ENCODE data around the gene SERPINA4.

The SERPINA4 gene

GRCh38 chr14:94582851-94583250 is 21.6 kb downstream of the SERPINA4 start:
- Histone ChIP-seq H3K4me3 (ENCODE audit: low read length) (no peak overlapping the region), H3K36me3 (ENCODE audit: control insufficient read depth, insufficient read depth, low read length, severe bottlenecking) (no peaks in the 10 kb centered on the region), H3K9ac (ENCODE audit: low read length) (no peak overlapping the region), H3K4me1 (ENCODE audit: control insufficient read depth, insufficient read depth, low read length) (peaks cover 25% of the 10 kb centered on the region), H3K9me3 (ENCODE audit: control insufficient read depth, low read length) (no peaks in the 10 kb centered on the region), H3K27me3 (replicated peaks; ENCODE audit: control insufficient read depth, insufficient read depth, low read length) (peaks cover 12% of the 10 kb centered on the region)
- no peak for DNase-seq (ENCODE audit: low read depth)

GRCh38 chr14:94583557-94583956 is 22.3 kb downstream of the SERPINA4 start:
- Histone ChIP-seq H3K9me3 (ENCODE audit: control insufficient read depth, low read length) (no peaks in the 10 kb centered on the region), H3K27me3 (replicated peaks; ENCODE audit: control insufficient read depth, insufficient read depth, low read length) (peaks cover 14% of the 10 kb centered on the region), H3K4me1 (ENCODE audit: control insufficient read depth, insufficient read depth, low read length) (peaks cover 25% of the 10 kb centered on the region), H3K4me3 (ENCODE audit: low read length) (no peak overlapping the region), H3K36me3 (ENCODE audit: control insufficient read depth, insufficient read depth, low read length, severe bottlenecking) (no peaks in the 10 kb centered on the region), H3K9ac (ENCODE audit: low read length) (no peak overlapping the region)
- no peak for DNase-seq (ENCODE audit: low read depth)

- no peaks in the 10 kb centered on the region for H3K36me3 ChIP-seq (ENCODE audit: control insufficient read depth, insufficient read depth, low read length, severe bottlenecking)
- peaks cover 25% of the 10 kb centered on the region for H3K4me1 ChIP-seq (ENCODE audit: control insufficient read depth, insufficient read depth, low read length)
- no peak overlapping the region for H3K4me3 ChIP-seq (ENCODE audit: low read length)
- H3K27me3 ChIP-seq (replicated peaks; ENCODE audit: control insufficient read depth, insufficient read depth, low read length): peaks cover 20% of the 10 kb centered on the region
- no peak overlapping the region for H3K9ac ChIP-seq (ENCODE audit: low read length)
- no peak for DNase-seq (ENCODE audit: low read depth)
- no peaks in the 10 kb centered on the region for H3K9me3 ChIP-seq (ENCODE audit: control insufficient read depth, low read length)
Measured at GRCh38 chr14:94584591-94585280, 23.5 kb downstream of the SERPINA4 start.

GRCh38 chr14:94586635-94587034 is 25.4 kb downstream of the SERPINA4 start:
- Histone ChIP-seq H3K27me3 (replicated peaks; ENCODE audit: control insufficient read depth, insufficient read depth, low read length) (peaks cover 20% of the 10 kb centered on the region), H3K9ac (ENCODE audit: low read length) (no peak overlapping the region), H3K4me3 (ENCODE audit: low read length) (no peak overlapping the region), H3K9me3 (ENCODE audit: control insufficient read depth, low read length) (no peaks in the 10 kb centered on the region), H3K4me1 (ENCODE audit: control insufficient read depth, insufficient read depth, low read length) (peaks cover 11% of the 10 kb centered on the region), H3K36me3 (ENCODE audit: control insufficient read depth, insufficient read depth, low read length, severe bottlenecking) (no peaks in the 10 kb centered on the region)
- DNase-seq (ENCODE audit: low read depth): no peak

- Histone ChIP-seq H3K4me1 (ENCODE audit: control insufficient read depth, insufficient read depth, low read length) (peaks cover 3% of the 10 kb centered on the region), H3K9me3 (ENCODE audit: control insufficient read depth, low read length) (no peaks in the 10 kb centered on the region), H3K36me3 (ENCODE audit: control insufficient read depth, insufficient read depth, low read length, severe bottlenecking) (no peaks in the 10 kb centered on the region), H3K9ac (ENCODE audit: low read length) (no peak overlapping the region), H3K4me3 (ENCODE audit: low read length) (no peak overlapping the region), H3K27me3 (replicated peaks; ENCODE audit: control insufficient read depth, insufficient read depth, low read length) (peaks cover 20% of the 10 kb centered on the region)
- no peak for DNase-seq (ENCODE audit: low read depth)
Measured at GRCh38 chr14:94588311-94588710, 27.1 kb downstream of the SERPINA4 start.

DNA sequence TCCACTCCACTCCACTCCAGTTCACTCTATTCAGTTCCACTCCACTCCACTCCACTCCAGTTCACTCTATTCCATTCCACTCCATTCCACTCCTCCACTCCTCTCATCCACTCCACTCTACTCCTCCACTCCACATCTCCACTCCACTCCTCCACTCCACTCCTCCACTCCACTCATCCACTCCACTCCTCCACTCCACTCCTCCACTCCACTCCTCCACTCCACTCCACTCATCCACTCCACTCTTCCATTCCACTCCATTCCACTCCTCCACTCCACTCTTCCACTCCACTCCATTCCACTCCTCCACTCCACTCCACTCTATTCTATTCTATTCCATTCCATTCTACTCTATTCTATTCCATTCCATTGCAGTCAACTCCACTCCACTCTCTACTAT is 29.8 kb downstream of the SERPINA4 start:
- Histone ChIP-seq H3K36me3 (ENCODE audit: control insufficient read depth, insufficient read depth, low read length, severe bottlenecking) (no peaks in the 10 kb centered on the region), H3K4me1 (ENCODE audit: control insufficient read depth, insufficient read depth, low read length) (peaks cover 11% of the 10 kb centered on the region), H3K4me3 (ENCODE audit: low read length) (no peak overlapping the region), H3K9me3 (ENCODE audit: control insufficient read depth, low read length) (no peaks in the 10 kb centered on the region), H3K9ac (ENCODE audit: low read length) (no peak overlapping the region), H3K27me3 (replicated peaks; ENCODE audit: control insufficient read depth, insufficient read depth, low read length) (peaks cover 20% of the 10 kb centered on the region)
- DNase-seq (ENCODE audit: low read depth): no peak

DNA sequence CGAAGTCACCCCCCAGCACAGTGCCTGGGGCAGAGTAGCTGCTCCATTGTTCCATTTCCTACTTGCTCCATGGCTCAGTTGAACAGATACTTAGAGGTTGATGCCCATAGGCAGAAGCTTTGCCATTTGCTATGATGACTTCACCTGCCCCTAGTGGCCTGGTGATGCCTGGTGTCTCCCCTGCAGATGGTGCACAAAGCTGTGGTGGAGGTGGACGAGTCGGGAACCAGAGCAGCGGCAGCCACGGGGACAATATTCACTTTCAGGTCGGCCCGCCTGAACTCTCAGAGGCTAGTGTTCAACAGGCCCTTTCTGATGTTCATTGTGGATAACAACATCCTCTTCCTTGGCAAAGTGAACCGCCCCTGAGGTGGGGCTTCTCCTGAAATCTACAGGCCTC is 30.6 kb downstream of the SERPINA4 start:
- Histone ChIP-seq H3K36me3 (ENCODE audit: control insufficient read depth, insufficient read depth, low read length, severe bottlenecking) (no peaks in the 10 kb centered on the region), H3K9me3 (ENCODE audit: control insufficient read depth, low read length) (no peaks in the 10 kb centered on the region), H3K27me3 (replicated peaks; ENCODE audit: control insufficient read depth, insufficient read depth, low read length) (peaks cover 20% of the 10 kb centered on the region), H3K9ac (ENCODE audit: low read length) (no peak overlapping the region), H3K4me3 (ENCODE audit: low read length) (no peak overlapping the region), H3K4me1 (ENCODE audit: control insufficient read depth, insufficient read depth, low read length) (peaks cover 11% of the 10 kb centered on the region)
- no peak for DNase-seq (ENCODE audit: low read depth)

GRCh38 chr14:94592457-94592856 is 31.2 kb downstream of the SERPINA4 start:
- Histone ChIP-seq H3K36me3 (ENCODE audit: control insufficient read depth, insufficient read depth, low read length, severe bottlenecking) (no peaks in the 10 kb centered on the region), H3K4me3 (ENCODE audit: low read length) (no peak overlapping the region)
- no peak for DNase-seq (ENCODE audit: low read depth)

GRCh38 chr14:94593376-94593748 is 32.1 kb downstream of the SERPINA4 start:
- H3K9me3 ChIP-seq (ENCODE audit: control insufficient read depth, low read length): no peaks in the 10 kb centered on the region
- H3K4me3 ChIP-seq (ENCODE audit: low read length): no peak overlapping the region
- DNase-seq (ENCODE audit: low read depth): no peak
- H3K9ac ChIP-seq (ENCODE audit: low read length): no peak overlapping the region
- peaks cover 13% of the 10 kb centered on the region for H3K4me1 ChIP-seq (ENCODE audit: control insufficient read depth, insufficient read depth, low read length)
- peaks cover 8% of the 10 kb centered on the region for H3K27me3 ChIP-seq (replicated peaks; ENCODE audit: control insufficient read depth, insufficient read depth, low read length)
- H3K36me3 ChIP-seq (ENCODE audit: control insufficient read depth, insufficient read depth, low read length, severe bottlenecking): no peaks in the 10 kb centered on the region

More at GRCh38 chr14:94592457-94592856, 31.2 kb downstream of the SERPINA4 start:
- H3K9me3 ChIP-seq (ENCODE audit: control insufficient read depth, low read length): no peaks in the 10 kb centered on the region
- H3K4me1 ChIP-seq (ENCODE audit: control insufficient read depth, insufficient read depth, low read length): peaks cover 11% of the 10 kb centered on the region
- H3K9ac ChIP-seq (ENCODE audit: low read length): no peak overlapping the region
- H3K27me3 ChIP-seq (replicated peaks; ENCODE audit: control insufficient read depth, insufficient read depth, low read length): peaks cover 17% of the 10 kb centered on the region

DNA sequence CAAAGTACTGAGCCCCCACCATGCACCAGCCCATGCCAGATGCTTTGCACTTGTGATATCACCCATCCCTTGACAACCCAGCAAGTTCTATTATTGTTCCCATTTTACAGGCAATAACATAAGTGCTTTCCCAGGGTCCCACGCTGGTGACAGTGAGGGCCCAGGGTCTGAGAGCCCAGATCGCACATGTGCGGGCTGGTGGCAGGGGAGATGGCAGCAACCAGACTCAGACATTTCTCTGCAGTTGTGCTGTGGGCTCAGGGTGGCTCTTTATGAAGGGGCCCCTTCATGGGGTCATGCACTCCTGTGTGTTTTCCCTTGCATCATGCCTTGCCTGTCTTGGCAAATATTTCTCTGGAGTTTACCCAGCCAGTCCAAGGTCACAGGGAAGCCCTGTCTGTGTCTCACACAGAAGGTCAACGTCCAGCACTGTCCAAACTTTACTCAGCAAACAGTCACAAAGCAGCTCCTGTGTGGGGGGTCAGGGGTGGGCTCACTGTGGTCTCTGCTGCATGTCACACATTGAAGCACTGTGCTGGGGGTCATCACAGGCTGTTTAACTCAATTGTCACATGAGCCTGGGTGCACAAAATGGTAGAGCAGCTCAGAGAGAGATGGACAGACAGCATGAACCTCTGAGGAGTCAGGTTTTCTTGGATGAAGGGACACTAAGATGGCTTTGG is 32.6 kb downstream of the SERPINA4 start:
- no peaks in the 10 kb centered on the region for H3K9me3 ChIP-seq (ENCODE audit: control insufficient read depth, low read length)
- no peak overlapping the region for H3K4me3 ChIP-seq (ENCODE audit: low read length)
- peaks cover 3% of the 10 kb centered on the region for H3K27me3 ChIP-seq (replicated peaks; ENCODE audit: control insufficient read depth, insufficient read depth, low read length)
- H3K9ac ChIP-seq (ENCODE audit: low read length): no peak overlapping the region
- H3K4me1 ChIP-seq (ENCODE audit: control insufficient read depth, insufficient read depth, low read length): peaks cover 18% of the 10 kb centered on the region
- H3K36me3 ChIP-seq (ENCODE audit: control insufficient read depth, insufficient read depth, low read length, severe bottlenecking): no peaks in the 10 kb centered on the region
- DNase-seq (ENCODE audit: low read depth): no peak

DNA sequence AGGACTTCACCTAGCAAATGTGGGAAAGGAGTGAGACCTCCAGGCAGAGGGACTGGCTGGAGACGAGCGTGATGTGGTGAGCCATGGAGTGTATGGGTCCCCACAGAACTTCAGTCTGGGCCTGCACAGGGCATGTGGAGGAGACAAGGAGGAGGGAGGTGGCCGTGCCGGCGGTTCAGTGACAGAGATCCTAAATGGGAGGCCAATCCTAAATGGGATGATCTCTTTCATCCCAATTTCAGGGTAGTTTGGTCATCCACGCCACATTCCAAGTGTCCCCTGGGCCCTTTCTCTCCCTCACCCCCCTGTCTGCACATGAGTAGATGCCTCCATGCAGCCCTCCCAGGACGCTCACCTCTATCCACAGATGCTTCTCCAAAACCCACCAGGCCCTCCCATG is 33.2 kb downstream of the SERPINA4 start:
- Histone ChIP-seq H3K9ac (ENCODE audit: low read length) (no peak overlapping the region), H3K4me3 (ENCODE audit: low read length) (no peak overlapping the region), H3K9me3 (ENCODE audit: control insufficient read depth, low read length) (no peaks in the 10 kb centered on the region), H3K4me1 (ENCODE audit: control insufficient read depth, insufficient read depth, low read length) (peaks cover 24% of the 10 kb centered on the region), H3K36me3 (ENCODE audit: control insufficient read depth, insufficient read depth, low read length, severe bottlenecking) (no peaks in the 10 kb centered on the region), H3K27me3 (replicated peaks; ENCODE audit: control insufficient read depth, insufficient read depth, low read length) (peaks cover 3% of the 10 kb centered on the region)
- no peak for DNase-seq (ENCODE audit: low read depth)
